ENCODE data around the gene STARD3.

GRCh38 chr17:39663688-39664580 lies 27.0 kb downstream of the STARD3 start:
- TF ChIP-seq TARDBP (IDR thresholded peaks at IDR 0.05) (no peak), ZNF384 (IDR thresholded peaks at IDR 0.05) (no peak), SUZ12 (IDR thresholded peaks at IDR 0.05) (no peak)

Data from HEK293T (cell line).